Measurements from ENCODE around the gene FCHO1.
"Not testable (repeated sequence)": the region's sequence is repeated elsewhere in the genome, so short reads cannot be mapped to it uniquely, and the experiment has no call there.

Gene FCHO1

GRCh38 chr19:17775991-17776803 lies 24.9 kb downstream of the FCHO1 start:
- H3K27me3 ChIP-seq (ENCODE audit: insufficient read depth, low read depth) = no peaks in the 10 kb centered on the region
- no peak overlapping the region for H2AFZ ChIP-seq (ENCODE audit: low read depth)
- no peak overlapping the region for H3K4me2 ChIP-seq
- no peaks in the 10 kb centered on the region for H4K20me1 ChIP-seq (ENCODE audit: insufficient read depth)
- H3K4me1 ChIP-seq (ENCODE audit: low read depth, poor library complexity, severe bottlenecking) = peaks cover 14% of the 10 kb centered on the region
- H3K36me3 ChIP-seq (ENCODE audit: insufficient read depth) = no peaks in the 10 kb centered on the region
- H3K79me2 ChIP-seq (ENCODE audit: insufficient read depth, low read depth) = no peaks in the 10 kb centered on the region
- H3K4me3 ChIP-seq (IDR thresholded peaks at IDR 0.05; ENCODE audit: insufficient read depth, low read depth, low read length) = no peak overlapping the region
- no peak overlapping the region for H3K9ac ChIP-seq
- no peak overlapping the region for H3K27ac ChIP-seq
- no peak for TF ChIP-seq CTCF (conservative IDR thresholded peaks at IDR 0.05; ENCODE audit: low read depth, low read length)

- H3K4me1 ChIP-seq (ENCODE audit: low read depth, poor library complexity, severe bottlenecking) = peaks cover 14% of the 10 kb centered on the region
- H3K9ac ChIP-seq; H3K4me2 ChIP-seq; H3K36me3 ChIP-seq (ENCODE audit: insufficient read depth); H3K27ac ChIP-seq; H3K4me3 ChIP-seq (IDR thresholded peaks at IDR 0.05; ENCODE audit: insufficient read depth, low read depth, low read length); H3K27me3 ChIP-seq (ENCODE audit: insufficient read depth, low read depth); H4K20me1 ChIP-seq (ENCODE audit: insufficient read depth); H2AFZ ChIP-seq (ENCODE audit: low read depth); H3K79me2 ChIP-seq (ENCODE audit: insufficient read depth, low read depth): not testable (repeated sequence)
Measured at GRCh38 chr19:17777840-17778239, 26.6 kb downstream of the FCHO1 start.

GRCh38 chr19:17778251-17778967 lies 27.1 kb downstream of the FCHO1 start:
- Histone ChIP-seq H3K27ac (no peak overlapping the region), H4K20me1 (ENCODE audit: insufficient read depth) (no peaks in the 10 kb centered on the region), H3K4me2 (no peak overlapping the region), H3K79me2 (ENCODE audit: insufficient read depth, low read depth) (no peaks in the 10 kb centered on the region), H3K4me1 (ENCODE audit: low read depth, poor library complexity, severe bottlenecking) (peaks cover 14% of the 10 kb centered on the region), H2AFZ (ENCODE audit: low read depth) (no peak overlapping the region), H3K9ac (no peak overlapping the region), H3K4me3 (IDR thresholded peaks at IDR 0.05; ENCODE audit: insufficient read depth, low read depth, low read length) (no peak overlapping the region), H3K27me3 (ENCODE audit: insufficient read depth, low read depth) (no peaks in the 10 kb centered on the region), H3K36me3 (ENCODE audit: insufficient read depth) (no peaks in the 10 kb centered on the region)
- TF ChIP-seq CTCF (conservative IDR thresholded peaks at IDR 0.05; ENCODE audit: low read depth, low read length) = no peak

- no peak overlapping the region for H3K4me3 ChIP-seq (IDR thresholded peaks at IDR 0.05; ENCODE audit: insufficient read depth, low read depth, low read length)
- peaks cover 14% of the 10 kb centered on the region for H3K4me1 ChIP-seq (ENCODE audit: low read depth, poor library complexity, severe bottlenecking)
- no peak overlapping the region for H3K4me2 ChIP-seq
- H2AFZ ChIP-seq (ENCODE audit: low read depth) = no peak overlapping the region
- no peaks in the 10 kb centered on the region for H4K20me1 ChIP-seq (ENCODE audit: insufficient read depth)
- H3K36me3 ChIP-seq (ENCODE audit: insufficient read depth) = no peaks in the 10 kb centered on the region
- no peaks in the 10 kb centered on the region for H3K27me3 ChIP-seq (ENCODE audit: insufficient read depth, low read depth)
- H3K9ac ChIP-seq = no peak overlapping the region
- no peak for TF ChIP-seq CTCF (conservative IDR thresholded peaks at IDR 0.05; ENCODE audit: low read depth, low read length)
- no peaks in the 10 kb centered on the region for H3K79me2 ChIP-seq (ENCODE audit: insufficient read depth, low read depth)
- H3K27ac ChIP-seq = no peak overlapping the region
Measured at GRCh38 chr19:17778968-17779929, 28.0 kb downstream of the FCHO1 start.

Data from KMS-11 (cell line).